Endothelial cell of umbilical vein (primary cell): ENCODE measurements around the gene CTDSPL. TPM values are rescaled to one million over a fixed set of nuclear protein-coding genes. Genes with fewer than 3 reads are reported as not detected.

Source experiments
- BruUV-seq: library from RNA; stranded (reverse); fragments of 400-500 nt; replicated peaks from 2 replicates; lab custom pipeline; 2021; lab: Mats Ljungman, UMichigan
- CTCF ChIA-PET: fragments of 300-600, 350-600 bp; sonication (Branson Sonifier 250); formaldehyde crosslinking; loops from one replicate; lab custom pipeline; 2021; ENCODE audit warnings: antibody characterized with exemption, inconsistent platforms; lab: Charles Lee
- POLR2A ChIA-PET: fragments of 300-600, 350-600 bp; sonication (Branson Sonifier 250); formaldehyde crosslinking; loops from one replicate; lab custom pipeline; 2021; ENCODE audit warnings: antibody characterized with exemption, inconsistent platforms; lab: Charles Lee
- DNase-seq: peaks from one replicate; pipeline ENCODE4 v3.0.0-alpha.2; 2011; ENCODE audit warnings: low read depth, low spot score
- FAIRE-seq: peaks from 2 replicates; lab custom pipeline; 2011; peaks lifted over from hg19 to GRCh38; lab: Jason Lieb, UNC
- H2AFZ ChIP-seq: 2 replicates; pipeline ENCODE4 v1.6.0; 2012; ENCODE audit warnings: low read depth, low read length, control low read depth, inconsistent platforms
- H3K27ac ChIP-seq: 2 replicates; pipeline ENCODE4 v1.5.1; 2011; ENCODE audit warnings: low read depth, mild to moderate bottlenecking, control low read depth, low read length, moderate library complexity; ENCODE audit not compliant: insufficient read depth
- H3K27me3 ChIP-seq, 2 experiments: 2 replicates each; pipeline versions ENCODE4 v1.6.0 to v1.6.1; 2011; ENCODE audit warnings: low read length in 2 of 2, mixed read lengths in 1 of 2; ENCODE audit not compliant: control insufficient read depth in 2 of 2, insufficient read depth in 2 of 2
- H3K36me3 ChIP-seq, 2 experiments: 2 replicates in 1 of 2; 3 replicates in 1 of 2; pipeline ENCODE4 v1.5.1; 2011; ENCODE audit warnings: low read length in 2 of 2, mild to moderate bottlenecking in 1 of 2, moderate library complexity in 1 of 2; ENCODE audit not compliant: control insufficient read depth in 2 of 2, insufficient read depth in 2 of 2; ENCODE audit errors: extremely low read depth in 1 of 2
- H3K4me1 ChIP-seq: 3 replicates; pipeline ENCODE4 v1.5.1; 2011; ENCODE audit warnings: mild to moderate bottlenecking, low read length; ENCODE audit not compliant: control insufficient read depth, insufficient read depth; ENCODE audit errors: extremely low read depth
- H3K4me2 ChIP-seq: 2 replicates; pipeline ENCODE4 v1.6.1; 2011; ENCODE audit warnings: low read length, control low read depth, mixed read lengths; ENCODE audit not compliant: insufficient read depth
- H3K4me3 ChIP-seq, 3 experiments: fragments of 200-600 bp in 1 of 3; sonication (generic), shearing (Covaris generic) in 1 of 3; replicated peaks in 1 of 3; 2 replicates each; pipeline ENCODE4 v1.5.1; 2011 to 2016; ENCODE audit warnings: control low read depth in 3 of 3, low read length in 3 of 3, mild to moderate bottlenecking in 2 of 3, inconsistent platforms in 1 of 3, low read depth in 1 of 3, moderate library complexity in 1 of 3; ENCODE audit not compliant: insufficient read depth in 1 of 3
- H3K79me2 ChIP-seq: 2 replicates; pipeline ENCODE4 v1.6.0; 2012; ENCODE audit warnings: low read length, inconsistent platforms; ENCODE audit not compliant: control insufficient read depth, insufficient read depth
- H3K9ac ChIP-seq: replicated peaks from 2 replicates; pipeline ENCODE3; 2011; ENCODE audit warnings: low read length, control low read depth; ENCODE audit not compliant: insufficient read depth; ENCODE audit errors: extremely low read depth
- H3K9me1 ChIP-seq: replicated peaks from 3 replicates; pipeline ENCODE4 v1.6.0; 2011; ENCODE audit warnings: mild to moderate bottlenecking, low read length; ENCODE audit not compliant: control insufficient read depth, insufficient read depth; ENCODE audit errors: extremely low read depth
- H3K9me3 ChIP-seq: replicated peaks from 2 replicates; pipeline ENCODE4 v1.5.1; 2012; ENCODE audit warnings: low read length, inconsistent platforms; ENCODE audit not compliant: control insufficient read depth, insufficient read depth
- H4K20me1 ChIP-seq: replicated peaks from 2 replicates; pipeline ENCODE3; 2011; ENCODE audit warnings: mild to moderate bottlenecking, low read length; ENCODE audit not compliant: control insufficient read depth, insufficient read depth; ENCODE audit errors: extremely low read depth
- EZH2 ChIP-seq: IDR thresholded peaks from 2 replicates; pipeline ENCODE4 v1.6.1; 2012; ENCODE audit warnings: borderline replicate concordance, low read depth, mild to moderate bottlenecking, moderate library complexity, low read length, inconsistent platforms; ENCODE audit not compliant: severe bottlenecking
- FOS ChIP-seq: IDR thresholded peaks from 2 replicates; pipeline ENCODE4 v1.6.1; 2011; ENCODE audit warnings: mild to moderate bottlenecking, low read length, moderate library complexity, borderline replicate concordance; ENCODE audit not compliant: insufficient read depth
- GATA2 ChIP-seq: IDR thresholded peaks from 2 replicates; pipeline ENCODE4 v1.7.0; 2011; ENCODE audit warnings: low read depth, mild to moderate bottlenecking, moderate library complexity, mixed read lengths, low read length; ENCODE audit not compliant: insufficient read length, insufficient read depth
- JUN ChIP-seq: IDR thresholded peaks from 2 replicates; pipeline ENCODE4 v1.6.1; 2011; ENCODE audit warnings: borderline replicate concordance, low read depth; ENCODE audit not compliant: insufficient read length, insufficient read depth
- MYC ChIP-seq: IDR thresholded peaks from one replicate; pipeline ENCODE4 v1.6.1; 2011; ENCODE audit warnings: mild to moderate bottlenecking, low read depth, low read length
- POLR2A ChIP-seq: IDR thresholded peaks from 2 replicates; pipeline ENCODE4 v1.6.1; 2012; ENCODE audit warnings: low read depth, mild to moderate bottlenecking, control low read depth, low read length
- POLR2AphosphoS5 ChIP-seq: IDR thresholded peaks from 2 replicates; pipeline ENCODE4 v1.6.1; 2012; ENCODE audit warnings: low read depth, mild to moderate bottlenecking, control low read depth, low read length, moderate library complexity; ENCODE audit not compliant: insufficient read depth
- dilution Hi-C: fragments of 300-500 bp; cut with MboI; formaldehyde crosslinking; loops from one replicate; pipeline ENCODE4 v1.15.0; 2019; ENCODE audit warnings: low sequenced_read_pairs; ENCODE audit not compliant: extremely low pct_ligation_motif_present
- intact Hi-C: fragments of 100-400 bp; cut with micrococcal nuclease; formaldehyde crosslinking; loops from one replicate; pipeline ENCODE4 v1.10.0; 2022
- polyA plus RNA-seq, 4 experiments: library from polyadenylated mRNA; depleted of rRNA in 3 of 4; stranded (reverse) in 3 of 4; unstranded in 1 of 4; fragments of >200 nt; gene quantifications; 2 replicates each; pipeline versions ENCODE4 v1.2.1 to v1.2.3, GENCODE V29; 2011 to 2012; ENCODE audit warnings: missing spikeins in 1 of 4
- total RNA-seq: library from RNA; stranded (reverse); gene quantifications from 2 replicates; pipeline ENCODE4 v1.2.3, GENCODE V29; 2021
- TF ChIP-seq, protein P1 (sequence below), 2 donors: IDR thresholded peaks; 1 replicate in 1 of 2; 2 replicates in 1 of 2; pipeline ENCODE4 v1.5.1; 2011; ENCODE audit warnings: low read length in 2 of 2, mild to moderate bottlenecking in 2 of 2, moderate library complexity in 2 of 2, control low read depth in 1 of 2, inconsistent platforms in 1 of 2, low read depth in 1 of 2; ENCODE audit not compliant: insufficient read depth in 1 of 2; ENCODE audit errors: extremely low read depth in 1 of 2
- TF ChIP-seq, protein P2 (sequence below): IDR thresholded peaks from 2 replicates; pipeline ENCODE4 v1.6.1; 2011; ENCODE audit not compliant: insufficient read depth, insufficient read length

Gene CTDSPL
- total and polyA plus RNA-seq, 2 donors (not counting 3 experiments of a cell fraction or from before 2014, with no cell fraction given) = 30.1 to 43.2 TPM

DNA sequence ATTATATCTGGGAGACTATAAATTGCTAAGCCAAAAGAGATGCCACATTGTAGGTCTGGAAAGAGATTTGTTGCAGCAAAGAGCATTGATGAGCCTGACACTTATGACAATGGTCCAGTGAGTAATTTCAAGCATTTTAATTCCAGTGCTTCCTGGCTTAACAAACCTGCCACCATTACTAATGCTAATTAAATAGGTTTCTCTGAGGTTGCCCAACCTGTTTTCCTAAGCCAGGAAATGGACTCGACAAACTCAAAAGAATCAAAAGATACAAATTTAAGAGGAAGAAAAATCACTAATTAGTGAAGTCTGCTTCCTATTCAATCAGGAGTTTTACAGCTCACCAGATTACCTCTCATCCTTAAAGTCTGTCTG, 36.7 kb upstream of the CTDSPL start:
- CTCF ChIA-PET = no interaction called here

More for the DNA sequence above, 36.7 kb upstream of the CTDSPL start:
- POLR2A ChIA-PET = no interaction called here
- Histone ChIP-seq H3K4me3 (no peak overlapping the region), H3K9me1 (no peaks in the 10 kb centered on the region), H3K4me2 (no peak overlapping the region), H3K27ac (no peak overlapping the region), H3K9me3 (no peaks in the 10 kb centered on the region), H3K27me3 (no peaks in the 10 kb centered on the region), H2AFZ (no peak overlapping the region), H4K20me1 (no peaks in the 10 kb centered on the region), H3K79me2 (no peaks in the 10 kb centered on the region), H3K4me1 (no peaks in the 10 kb centered on the region), H3K9ac (no peak overlapping the region), H3K36me3 (no peaks in the 10 kb centered on the region)
- TF ChIP-seq GATA2 (no peak), POLR2A (no peak), MYC (no peak), FOS (no peak), JUN (no peak), EZH2 (no peak), POLR2AphosphoS5 (no peak)
- TF ChIP-seq, protein P1, sequence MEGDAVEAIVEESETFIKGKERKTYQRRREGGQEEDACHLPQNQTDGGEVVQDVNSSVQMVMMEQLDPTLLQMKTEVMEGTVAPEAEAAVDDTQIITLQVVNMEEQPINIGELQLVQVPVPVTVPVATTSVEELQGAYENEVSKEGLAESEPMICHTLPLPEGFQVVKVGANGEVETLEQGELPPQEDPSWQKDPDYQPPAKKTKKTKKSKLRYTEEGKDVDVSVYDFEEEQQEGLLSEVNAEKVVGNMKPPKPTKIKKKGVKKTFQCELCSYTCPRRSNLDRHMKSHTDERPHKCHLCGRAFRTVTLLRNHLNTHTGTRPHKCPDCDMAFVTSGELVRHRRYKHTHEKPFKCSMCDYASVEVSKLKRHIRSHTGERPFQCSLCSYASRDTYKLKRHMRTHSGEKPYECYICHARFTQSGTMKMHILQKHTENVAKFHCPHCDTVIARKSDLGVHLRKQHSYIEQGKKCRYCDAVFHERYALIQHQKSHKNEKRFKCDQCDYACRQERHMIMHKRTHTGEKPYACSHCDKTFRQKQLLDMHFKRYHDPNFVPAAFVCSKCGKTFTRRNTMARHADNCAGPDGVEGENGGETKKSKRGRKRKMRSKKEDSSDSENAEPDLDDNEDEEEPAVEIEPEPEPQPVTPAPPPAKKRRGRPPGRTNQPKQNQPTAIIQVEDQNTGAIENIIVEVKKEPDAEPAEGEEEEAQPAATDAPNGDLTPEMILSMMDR (IDR thresholded peaks at IDR 0.05; ENCODE audit: extremely low read depth in 1 of 2, insufficient read depth in 1 of 2, low read depth in 1 of 2, low read length in 2 of 2) = no peak
- TF ChIP-seq, protein P2, sequence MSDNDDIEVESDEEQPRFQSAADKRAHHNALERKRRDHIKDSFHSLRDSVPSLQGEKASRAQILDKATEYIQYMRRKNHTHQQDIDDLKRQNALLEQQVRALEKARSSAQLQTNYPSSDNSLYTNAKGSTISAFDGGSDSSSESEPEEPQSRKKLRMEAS = no peak
- dilution Hi-C loops = no loop called here
- FAIRE-seq (no peak), DNase-seq (no peak)
- no TSS peak for BruUV-seq
- intact Hi-C loops = no loop called here
